GM21390 (cell line): ENCODE measurements around the gene MTHFR.

Source experiments
- ATAC-seq: cut with Tn5 transposase; IDR thresholded peaks from one replicate; pipeline ENCODE4 v1.9.1; 2021; ENCODE audit not compliant: unreplicated experiment

The MTHFR gene

DNA sequence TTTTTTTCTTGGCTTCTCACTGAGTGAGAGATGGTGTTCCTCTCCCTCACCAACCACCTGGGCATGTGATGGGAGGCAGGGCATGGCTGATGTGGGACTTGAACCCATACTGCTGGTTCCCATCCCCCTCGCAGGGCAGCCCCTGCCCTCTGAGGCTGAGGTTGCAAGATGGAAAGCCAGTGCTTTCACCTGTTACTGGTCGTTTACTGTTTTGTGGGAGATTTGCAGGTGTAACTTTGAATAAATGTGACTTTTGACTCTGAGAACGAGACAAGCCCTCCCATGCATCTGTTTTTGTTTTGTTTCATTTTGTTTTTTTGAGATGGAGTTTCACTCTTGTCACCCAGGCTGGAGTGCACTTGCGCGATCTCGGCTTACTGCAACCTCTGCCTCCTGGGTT lies 22.2 kb downstream of the MTHFR start:
- no peak for ATAC-seq

DNA sequence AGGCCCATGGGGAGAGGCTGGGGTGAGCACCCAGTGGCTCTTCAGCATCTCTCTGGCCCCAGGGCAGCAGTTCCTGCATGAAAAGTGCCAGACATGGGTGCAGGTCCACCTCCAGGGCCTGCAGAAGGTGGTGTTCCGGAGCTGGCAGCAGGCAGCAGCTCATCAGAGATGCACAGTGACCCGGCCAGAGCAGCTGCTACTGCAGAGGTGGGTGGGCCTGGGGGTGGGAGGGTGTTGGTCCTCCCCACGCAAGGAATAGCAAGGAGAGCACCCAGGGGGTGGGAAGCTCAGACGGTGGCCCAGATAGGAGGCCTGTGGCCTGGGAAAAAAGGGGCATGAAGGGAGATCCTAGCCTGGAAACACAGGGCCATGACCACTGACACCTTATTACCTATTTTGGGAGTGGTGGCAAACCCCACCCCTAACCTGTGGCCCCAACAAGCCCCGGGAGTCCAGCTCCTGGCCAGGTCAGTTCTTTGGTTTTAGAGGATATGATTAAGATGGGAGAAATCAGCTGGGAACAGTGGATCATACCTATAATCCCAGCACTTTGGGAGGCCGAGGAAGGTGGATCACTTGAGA lies 23.5 kb downstream of the MTHFR start:
- no peak for ATAC-seq

DNA sequence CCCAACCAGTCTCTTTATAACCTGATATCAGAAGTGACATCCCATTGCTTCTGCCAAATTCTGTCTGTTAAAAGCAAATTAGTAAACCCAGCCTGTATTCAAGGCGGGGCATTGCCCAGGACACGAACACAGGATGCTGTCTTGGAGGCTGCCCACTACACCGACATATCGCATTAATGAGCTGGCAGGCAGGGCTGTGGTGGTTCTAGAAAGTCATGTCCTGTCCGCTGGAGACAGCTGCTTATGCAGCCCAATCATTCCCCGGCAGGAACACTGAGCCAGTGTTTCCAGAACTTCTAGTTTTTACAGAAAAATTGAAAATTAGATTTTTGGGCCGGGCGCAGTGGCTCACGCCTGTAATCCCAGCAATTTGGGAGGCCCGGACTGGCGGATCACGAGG lies 24.5 kb downstream of the MTHFR start:
- ATAC-seq, result no peak

DNA sequence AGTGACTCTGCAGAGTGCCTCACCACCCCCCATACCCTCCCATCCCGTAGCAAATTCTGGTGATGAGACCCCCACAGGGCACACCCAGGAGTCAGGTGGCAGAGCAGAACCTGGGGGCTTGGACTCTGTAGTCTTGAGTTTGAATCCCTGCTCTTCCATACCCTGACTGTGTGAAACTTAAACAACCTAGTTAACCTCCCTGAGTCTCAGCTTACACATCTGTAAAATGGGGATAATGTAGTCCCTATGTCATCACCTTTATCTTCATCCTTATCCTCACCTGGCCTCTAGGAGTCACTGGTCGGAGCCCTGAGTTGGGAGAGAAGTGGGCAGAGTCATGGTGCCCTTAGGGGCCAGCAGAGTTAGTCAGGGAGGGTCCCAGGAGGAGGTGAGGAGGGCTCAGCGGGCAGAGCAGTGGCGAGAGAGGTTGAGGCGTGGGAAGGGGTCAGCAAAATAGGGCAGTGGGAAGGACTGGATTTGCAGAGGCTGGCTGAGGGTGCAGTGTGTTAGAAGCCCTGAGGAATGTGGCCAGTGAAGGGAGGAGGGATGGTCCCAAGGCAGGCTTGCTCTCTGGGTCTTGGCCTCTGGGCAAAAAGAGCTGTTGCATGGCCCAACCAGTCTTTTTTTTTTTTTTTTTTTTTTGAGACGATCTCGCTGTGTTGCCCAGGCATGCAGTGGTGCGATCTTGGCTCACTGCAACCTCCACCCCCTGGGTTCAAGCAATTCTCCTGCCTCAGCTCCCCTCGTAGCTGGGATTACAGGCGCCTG lies 25.2 kb downstream of the MTHFR start:
- ATAC-seq, result no peak

DNA sequence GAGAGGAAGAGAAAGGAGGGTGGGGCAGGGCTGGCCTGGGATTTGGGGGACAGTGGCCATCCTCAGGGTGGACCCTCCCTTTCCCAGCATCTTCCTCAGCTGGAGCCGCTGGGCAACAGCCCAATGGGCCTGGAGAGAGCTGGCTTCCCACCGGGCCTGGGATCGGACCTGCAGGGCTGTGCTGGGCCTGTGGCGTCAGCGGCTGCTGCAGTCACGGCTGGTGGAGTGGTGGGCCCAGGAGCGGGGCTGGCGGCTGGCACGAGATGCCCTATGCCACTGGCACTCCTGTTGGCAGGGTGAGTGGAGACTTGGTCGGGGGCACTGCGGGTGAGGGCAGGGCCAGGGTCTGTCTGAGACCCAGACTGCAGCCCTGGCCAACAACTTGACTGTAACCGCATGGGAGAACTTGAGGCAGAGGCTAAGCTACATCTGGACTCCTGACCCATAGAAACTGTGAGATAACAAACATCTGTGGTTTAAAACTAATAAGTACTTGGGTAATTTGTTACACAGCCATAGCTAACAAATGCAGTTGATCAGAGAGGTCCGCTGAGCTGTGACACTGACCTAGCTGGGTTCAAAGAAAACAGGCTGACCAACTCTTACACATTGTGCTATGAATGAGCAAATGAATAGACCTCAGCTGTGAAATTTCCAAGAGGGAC lies 25.9 kb downstream of the MTHFR start:
- no peak for ATAC-seq

DNA sequence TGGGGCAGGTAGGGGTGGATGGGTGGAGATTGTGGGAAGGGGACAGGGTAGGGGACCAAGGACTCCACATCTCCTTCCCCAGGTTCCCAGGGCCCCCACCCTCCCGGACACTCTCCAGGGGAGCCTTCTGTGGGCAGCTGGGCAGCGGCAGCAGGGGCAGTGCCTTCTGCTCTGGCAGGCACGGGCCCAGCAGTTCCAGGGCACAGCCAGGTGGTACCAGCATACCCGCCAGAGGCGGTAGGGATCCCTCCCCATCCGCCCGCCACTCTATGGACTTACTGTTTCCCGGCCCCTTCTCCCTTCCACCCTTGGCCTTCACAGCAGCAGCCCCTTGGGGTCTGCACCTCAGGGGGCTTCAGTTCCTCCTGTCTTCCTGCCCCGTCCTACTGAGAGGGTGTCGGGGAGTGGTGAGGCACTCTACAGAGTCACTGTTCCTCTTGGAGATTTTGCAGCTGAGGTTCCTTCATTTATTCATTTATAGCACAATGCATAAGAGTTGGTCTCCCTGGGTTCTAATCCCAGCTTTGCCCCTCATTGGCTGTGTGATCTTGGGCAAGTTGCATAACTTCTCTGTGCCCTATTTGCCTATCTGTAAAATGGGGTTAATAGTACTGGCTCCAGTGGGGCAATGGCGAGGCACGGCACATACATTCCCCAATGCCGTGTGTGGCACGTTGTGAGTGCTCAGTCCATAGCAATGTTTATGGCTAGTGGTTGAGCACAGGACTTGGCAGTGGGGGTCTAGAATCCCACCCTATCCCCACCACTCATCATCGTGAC lies 26.7 kb downstream of the MTHFR start:
- ATAC-seq, result no peak

DNA sequence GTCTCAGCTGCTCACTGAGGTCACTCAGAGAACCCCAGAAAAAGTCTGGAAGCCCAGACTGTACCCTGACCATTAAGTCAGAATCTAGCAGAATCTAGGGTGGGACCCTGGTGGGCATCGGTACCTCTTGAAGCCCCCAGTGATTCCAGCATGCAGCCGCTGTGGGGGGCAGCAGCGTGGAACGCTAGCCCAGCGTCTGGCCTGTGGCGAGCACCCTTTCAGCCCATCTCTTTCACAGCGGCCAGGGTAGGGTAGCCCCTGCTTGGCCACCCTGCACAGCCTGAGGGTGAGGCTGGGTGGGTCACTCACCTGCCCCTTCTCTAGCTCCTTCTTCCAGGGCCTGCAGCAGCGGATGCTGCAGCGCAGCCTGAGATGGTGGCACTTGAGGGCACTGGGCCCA lies 27.4 kb downstream of the MTHFR start:
- no peak for ATAC-seq

DNA sequence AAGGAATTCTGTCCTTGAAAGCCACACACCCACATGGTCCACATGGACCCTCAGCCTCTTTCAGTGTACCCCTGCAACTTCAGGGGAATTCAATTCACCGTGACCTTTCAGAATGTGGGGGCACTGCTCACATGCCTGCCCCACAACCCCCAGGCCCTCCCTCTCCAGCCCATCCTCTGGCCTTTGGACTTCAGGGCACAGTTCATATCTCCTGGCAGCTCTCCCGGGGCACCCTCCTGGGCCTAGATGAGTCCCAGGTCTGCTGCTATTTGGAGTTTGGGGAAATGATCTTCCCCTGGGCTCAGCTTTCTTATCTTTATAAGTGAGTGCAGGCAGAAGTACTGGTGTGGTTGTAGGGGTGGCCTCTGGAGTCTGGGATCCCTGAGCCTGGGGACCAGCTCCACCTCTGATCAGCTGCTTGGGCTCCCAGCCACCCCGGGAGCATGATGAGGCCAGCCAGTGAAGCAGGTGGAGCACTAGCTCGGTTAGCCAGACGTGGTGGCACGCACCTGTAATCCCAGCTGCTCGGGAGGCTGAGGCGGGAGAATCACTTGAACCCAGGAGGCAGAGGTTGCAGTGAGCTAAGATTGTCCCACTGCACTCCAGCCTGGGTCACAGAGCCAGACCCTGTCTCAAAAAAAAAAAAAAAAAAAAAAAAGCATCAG lies 28.0 kb downstream of the MTHFR start:
- ATAC-seq, result no peak

DNA sequence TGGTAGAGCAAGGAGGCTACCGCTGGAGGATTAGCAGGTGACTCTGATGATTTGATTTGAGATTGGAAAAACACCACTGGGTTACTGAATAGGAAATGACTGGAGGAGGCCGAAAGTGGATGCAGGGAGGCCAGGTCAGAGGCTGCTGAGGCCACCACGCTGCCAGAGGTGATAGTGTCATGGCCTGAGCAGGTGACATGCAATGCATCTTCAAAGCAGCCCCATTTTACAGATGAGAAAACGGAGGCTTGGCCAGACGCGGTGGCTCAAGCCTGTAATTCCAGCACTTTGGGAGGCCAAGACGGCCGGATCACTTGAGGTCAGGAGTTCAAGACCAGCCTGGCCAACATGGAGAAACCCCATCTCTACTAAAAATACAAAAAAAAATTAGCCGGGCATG lies 31.0 kb downstream of the MTHFR start:
- ATAC-seq, result no peak

DNA sequence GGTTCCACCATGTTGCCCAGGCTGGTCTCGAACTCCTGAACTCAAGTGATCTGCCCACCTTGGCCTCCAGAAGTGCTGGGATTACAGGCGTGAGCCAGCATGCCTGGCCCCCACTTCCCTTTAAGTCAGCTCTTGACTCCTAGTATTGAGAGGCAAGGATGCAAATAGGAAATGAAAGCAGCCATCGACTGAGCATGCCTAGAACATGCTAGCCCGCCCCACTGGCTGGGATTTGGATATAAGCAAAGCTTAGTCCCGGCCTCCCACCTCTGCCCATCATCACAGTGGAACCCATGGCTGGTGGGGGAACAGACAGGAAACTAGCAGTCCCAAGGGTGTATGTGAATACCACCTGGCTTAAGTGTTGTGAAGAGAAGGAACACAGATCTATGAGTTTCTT lies 33.3 kb downstream of the MTHFR start:
- no peak for ATAC-seq

DNA sequence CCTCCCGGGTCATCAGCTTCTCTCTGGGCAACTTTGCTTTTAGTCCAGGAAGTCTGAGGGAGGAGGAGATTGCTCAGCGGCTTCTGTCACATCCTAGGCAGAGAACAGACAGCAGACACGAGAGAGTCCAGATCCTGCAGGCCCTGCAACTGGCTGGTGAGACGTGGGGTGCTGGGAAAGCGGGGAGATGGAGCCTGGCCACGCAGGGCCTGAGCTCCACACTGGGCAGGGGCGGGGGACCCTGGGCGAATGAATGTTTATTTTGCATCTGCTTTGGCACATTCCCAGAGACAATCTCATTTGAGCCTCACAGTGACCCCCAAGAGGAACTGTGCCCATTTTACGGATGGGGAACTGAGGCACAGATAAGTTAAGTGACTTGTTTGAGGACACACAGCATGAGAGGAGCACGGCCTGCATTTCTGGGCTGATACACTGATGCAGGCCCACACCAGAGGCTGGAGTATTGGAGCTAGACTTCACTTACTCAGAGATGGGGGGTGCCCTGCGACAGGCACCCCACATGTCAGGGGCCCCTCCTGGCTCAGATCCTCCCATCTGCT lies 34.2 kb downstream of the MTHFR start:
- no peak for ATAC-seq

DNA sequence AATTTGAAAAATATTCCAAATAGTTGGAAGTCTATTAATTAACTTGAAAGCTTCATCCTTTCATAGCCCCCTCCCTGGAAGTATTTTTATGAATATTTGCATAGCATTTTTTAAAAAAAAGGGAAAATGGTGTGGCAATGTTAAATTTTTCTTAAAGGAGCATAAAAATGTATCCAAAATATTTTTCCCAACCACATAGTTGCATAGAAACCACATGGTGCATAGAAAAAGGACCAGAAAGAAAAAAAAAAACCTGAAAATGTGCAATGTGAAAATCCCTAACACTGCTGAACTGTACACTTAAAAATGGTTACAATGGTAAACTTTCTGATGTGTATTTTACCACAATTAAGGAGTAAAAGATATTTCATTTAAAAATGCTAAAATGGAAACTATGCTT lies 35.8 kb downstream of the MTHFR start:
- no peak for ATAC-seq

DNA sequence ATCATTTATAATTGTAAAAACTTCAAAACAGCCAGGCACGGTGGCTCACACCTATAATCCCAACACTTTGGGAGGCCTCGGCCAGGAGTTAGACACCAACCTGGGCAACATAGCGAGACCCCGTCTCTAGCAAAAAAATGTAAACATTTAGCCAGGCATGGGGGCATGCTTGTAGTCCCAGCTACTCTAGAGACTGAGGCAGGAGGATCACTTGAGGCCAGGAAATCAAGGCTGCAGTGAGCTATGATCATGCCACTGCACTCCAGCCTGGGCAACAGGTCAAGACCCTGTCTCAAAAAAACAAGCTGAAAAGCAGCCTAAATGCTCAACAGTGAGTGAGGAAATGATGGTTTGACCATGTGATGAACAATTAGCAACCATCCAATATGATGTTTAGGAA lies 36.5 kb downstream of the MTHFR start:
- no peak for ATAC-seq

DNA sequence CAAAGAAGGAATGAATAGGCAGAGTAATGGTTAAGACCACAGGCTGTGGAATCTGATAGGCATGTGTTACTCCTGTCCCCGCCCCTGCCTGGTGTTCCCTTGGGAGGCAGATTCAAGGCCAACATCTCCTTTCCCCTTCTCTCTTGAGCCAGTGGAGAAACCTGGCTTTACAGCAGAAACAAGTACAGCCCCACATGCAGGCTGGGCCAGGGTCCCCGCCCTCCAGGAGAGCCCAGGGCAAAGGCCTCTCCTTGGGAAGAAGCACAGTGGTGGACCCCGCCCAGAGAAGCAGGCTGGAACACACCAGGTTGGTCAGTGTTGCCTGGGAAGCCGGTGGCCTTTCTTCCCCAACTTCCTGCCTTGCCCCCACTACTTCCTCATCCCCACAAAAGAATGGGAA lies 36.9 kb downstream of the MTHFR start:
- no peak for ATAC-seq

DNA sequence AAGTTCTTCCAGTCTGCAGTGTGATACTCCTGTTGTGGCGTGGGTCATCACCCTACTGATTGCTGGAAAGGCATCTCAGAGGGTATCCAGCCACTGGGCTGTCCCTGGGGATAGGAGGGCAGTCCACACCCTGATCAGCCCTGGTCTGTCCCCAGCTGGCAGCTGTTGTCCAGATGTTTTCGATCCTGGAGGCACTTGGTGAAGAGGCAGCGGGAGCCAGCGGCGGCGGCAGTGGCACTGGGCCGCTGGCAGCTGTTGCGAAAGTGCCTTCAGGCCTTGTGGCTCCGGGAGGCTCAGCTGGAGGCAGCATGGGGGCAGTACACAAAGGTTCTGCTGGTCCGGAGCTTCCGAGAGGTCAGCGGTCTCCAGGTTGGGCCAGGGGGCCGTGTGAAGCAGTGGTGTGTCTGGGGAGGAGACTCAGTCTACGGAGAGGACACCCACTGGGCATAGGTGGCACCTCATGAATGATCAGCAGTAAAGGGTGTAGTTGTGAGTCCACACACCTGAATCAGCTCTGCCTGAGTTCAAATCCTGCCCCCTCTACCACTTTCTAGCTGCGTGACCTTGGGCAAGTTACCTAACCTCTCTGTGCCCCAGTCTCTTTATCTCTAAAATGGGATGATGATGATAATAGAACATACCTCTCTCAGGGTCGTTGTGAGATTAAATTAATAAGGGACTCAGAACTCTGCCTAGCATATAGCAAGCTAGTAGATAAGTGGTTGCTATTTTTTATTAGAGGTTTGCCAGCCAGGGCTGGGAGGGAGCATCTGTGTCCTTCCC lies 37.7 kb downstream of the MTHFR start:
- ATAC-seq, result no peak

DNA sequence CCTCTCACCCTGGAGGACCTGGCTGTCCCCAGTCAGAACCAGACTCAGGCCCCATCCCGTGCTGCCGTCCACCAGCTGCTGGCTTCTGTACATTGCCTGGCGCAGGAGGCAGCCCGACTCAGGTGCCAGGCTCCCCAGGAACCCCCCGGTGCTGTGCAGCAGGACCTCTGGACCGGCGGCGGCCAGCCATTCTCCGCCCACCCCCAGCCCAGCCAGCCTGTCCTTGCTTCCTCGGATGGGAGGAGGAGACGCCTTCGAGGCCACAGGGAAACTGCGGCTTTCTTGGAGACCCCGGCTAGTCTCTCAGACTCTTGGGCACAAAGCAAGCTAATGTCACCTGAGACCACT lies 39.4 kb downstream of the MTHFR start:
- ATAC-seq, result no peak

DNA sequence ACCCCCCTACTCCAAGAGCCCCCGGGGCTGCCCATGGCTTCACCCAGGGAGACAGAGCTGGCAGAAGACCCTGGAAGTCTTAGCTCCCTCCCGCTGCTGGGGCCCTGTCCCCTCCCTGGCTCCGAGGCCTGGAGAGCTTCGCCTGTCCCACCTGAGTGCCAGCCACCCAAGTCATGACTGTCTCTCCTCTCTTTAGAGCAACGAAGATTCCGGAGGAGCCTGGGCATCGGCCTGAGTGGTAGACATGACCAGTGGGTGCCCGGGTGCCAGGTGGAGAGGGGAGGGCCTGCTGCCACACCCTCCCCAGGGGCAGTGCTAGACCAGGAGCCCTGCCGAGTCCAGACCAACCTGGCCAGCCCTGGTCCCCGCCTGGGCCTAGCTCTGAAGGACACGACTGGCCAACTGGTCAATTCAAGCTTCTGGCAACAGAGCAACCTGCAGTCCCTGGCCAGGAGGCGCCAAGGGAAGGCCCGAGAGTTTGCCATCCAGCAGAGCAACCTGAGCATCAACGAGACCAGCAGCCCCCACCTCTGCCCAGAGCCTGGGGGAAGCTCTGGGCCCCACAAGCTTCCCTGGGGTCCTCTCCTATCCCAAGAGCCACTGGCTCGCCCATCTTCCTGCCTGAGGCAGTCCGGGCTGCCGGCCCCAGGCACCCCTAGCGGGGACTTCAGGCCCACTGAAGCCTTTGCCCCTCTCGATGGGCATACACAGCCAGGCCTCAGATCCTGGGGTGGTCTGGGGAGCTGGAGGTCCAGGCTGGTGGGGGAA lies 39.9 kb downstream of the MTHFR start:
- ATAC-seq, result no peak

DNA sequence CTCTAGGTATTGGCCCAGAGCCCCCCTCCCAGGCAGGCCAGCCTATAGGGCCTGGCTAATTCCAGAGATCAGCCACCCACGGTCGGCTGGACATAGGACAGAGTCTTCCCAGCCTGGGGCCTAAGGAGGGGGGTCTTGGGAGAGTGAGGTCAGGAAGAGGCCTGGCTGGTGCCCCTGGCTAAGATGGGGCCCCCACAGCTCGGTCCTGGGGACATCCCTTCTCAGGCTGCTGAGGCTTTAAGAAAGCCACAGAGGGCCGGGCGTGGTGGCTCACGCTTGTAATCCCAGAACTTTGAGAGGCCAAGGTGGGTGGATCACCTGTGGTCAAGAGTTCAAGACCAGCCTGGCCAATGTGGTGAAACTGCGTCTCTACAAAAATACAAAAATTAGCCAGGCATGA lies 41.2 kb downstream of the MTHFR start:
- ATAC-seq, result no peak

DNA sequence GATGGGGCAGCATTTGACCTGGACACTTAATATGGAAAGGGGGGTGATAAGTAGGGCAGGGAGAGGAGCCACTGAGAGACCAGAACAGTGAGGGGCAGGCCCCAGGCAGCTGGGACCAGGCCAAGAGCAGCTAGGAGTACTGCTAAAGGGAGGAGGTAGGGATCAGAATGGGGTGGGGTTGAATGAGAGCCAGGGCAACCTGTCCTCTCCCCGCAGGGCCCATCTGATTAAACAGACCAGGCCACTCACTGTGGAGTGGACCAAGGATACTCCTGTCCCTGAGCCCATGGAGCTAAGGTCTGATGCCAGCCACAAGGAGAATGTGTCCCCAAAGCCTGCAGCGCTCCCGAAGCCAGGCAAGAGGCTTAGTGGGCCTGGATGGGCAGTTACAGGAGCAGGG lies 41.6 kb downstream of the MTHFR start:
- no peak for ATAC-seq
